NCI-H2227 treated with DMSO at 0.1 percent for 48 hours (cell line): ENCODE measurements around the gene UBE2J1.

Experiments
- DNase-seq: peaks from one replicate; lab custom pipeline; 2025; lab: John Stamatoyannopoulos, UW

UBE2J1 gene

GRCh38 chr6:89364586-89364985, 12.1 kb upstream of the UBE2J1 start:
- DNase-seq, result no peak

DNA sequence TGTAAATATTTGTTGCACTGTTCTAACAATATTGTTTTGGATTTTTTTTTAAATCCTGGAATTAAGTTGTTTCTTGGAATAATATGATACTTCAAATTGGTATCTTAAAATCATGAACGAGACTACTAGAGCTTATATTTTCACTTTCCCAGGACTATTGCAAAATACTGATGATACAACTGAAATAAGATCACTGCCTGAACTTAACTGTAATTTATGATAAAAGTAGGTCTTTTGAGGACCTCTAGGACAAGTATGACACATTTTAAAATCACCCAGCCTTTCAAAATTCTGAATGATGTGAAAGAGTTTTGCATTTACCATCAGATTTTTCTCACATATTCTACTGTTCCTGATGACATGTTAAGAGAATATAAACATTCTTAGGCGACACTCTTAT, 8.6 kb upstream of the UBE2J1 start:
- DNase-seq, result no peak

DNA sequence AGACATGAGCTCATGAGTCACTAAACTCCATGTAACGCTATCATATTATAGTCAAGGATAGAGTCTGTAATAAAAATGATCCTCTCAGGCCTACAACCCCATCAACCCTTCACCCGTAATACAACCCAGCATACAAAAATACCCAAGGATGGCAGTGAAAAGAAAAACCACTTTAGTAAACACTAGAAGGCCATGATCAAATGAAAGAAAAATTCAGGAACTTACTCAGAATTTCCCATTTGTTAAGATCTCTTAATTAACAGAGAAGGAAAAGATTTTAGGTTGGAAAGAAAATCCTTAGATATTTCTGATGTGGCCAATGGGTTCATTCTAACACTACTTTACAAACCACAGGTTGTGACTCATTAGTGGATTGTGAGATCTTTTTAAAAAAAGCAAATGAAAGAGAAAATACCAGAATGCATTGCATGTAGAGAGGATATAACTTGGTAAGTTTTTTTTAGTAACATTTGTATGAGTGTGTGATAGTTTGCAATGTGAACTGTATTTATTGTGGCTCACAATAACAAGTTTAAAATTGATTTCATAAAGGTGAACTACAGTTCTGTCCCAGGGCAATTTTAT, 8.0 kb upstream of the UBE2J1 start:
- DNase-seq, result no peak

GRCh38 chr6:89359561-89359960, 7.0 kb upstream of the UBE2J1 start:
- DNase-seq, result no peak

- no peak for DNase-seq
These were observed 4.9 kb upstream of the UBE2J1 start for GRCh38 chr6:89357390-89357789.

DNA sequence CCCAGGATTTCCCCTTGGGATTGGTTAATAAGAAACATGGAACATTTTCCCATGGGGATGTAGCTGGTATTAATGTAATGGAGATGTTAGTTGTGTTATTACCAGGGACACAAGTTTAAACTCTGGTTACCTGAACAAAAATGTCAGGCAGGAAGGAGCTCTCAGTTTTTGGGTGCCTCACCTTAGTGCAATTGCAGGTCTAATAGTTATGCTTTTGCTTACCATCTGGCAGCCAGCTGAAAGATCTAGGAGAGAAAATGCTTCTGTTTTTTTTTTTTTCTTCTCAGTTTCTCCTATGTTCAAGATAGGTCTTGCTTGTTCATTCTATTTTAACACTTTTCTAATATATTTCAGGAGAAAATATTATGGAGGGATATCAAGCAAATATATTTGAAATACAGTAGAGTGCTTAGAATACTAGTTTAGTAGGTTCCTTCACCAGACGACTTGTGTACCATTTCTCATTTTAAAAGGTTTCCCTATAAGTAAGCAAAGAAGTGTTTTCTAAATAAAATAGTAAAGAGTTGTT, 4.2 kb upstream of the UBE2J1 start:
- no peak for DNase-seq

GRCh38 chr6:89355511-89356194, 3.1 kb upstream of the UBE2J1 start:
- DNase-seq, result no peak

DNA sequence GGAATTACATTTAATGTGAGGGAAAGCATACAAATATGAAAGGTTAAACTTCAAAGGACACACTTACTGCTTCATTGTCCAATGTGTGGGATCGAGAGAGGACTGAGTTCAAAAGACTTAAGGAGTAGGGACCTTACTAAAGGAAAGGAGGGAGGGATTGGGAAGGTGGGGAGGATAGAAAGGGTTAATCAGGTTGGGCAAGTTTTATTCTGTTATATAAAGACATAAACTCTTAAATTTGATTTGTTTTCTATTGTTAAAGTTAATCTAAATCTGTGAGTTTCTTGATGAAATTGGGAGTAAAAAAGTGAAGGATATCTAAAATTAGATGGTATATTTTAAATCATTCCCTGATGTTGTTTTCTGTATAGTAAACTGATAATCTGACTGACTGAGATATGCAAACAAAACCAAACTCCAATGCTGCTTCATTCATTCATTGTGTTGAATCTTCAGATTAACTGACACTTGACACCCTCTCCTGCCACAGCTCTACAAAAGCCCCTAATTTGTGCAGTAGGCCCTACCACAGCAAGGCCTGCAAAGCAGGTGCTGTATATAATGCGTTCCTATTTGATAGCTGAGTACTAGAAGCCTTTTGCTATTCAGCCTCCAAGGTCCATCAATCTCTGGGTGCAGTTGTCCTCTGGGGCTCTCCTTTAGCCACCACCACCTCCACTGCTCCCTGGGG, 1.3 kb upstream of the UBE2J1 start:
- DNase-seq, result no peak

DNA sequence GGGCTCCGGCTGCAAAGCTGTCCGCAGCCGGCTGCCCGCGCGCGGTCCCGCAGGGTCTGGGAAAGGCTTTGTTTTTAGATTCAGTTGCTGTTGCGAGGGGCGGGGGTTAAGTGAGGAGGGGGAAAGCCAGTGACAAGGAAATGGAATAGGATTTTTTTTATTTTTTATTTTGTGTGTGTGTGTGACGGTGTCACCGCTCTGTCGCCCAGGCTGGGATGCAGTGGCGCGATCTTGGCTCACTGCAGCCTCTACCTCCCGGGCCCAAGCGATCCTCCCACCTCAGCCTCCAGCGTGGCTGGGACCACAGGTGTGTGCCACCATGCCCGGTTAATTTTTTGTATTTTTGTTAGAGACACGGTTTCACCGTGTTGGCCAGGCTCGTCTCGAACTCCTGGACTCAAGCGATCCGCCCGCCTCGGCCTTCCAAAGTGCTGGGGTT, 615 bp upstream of the UBE2J1 start:
- peak; percentile 57 for DNase-seq

DNA sequence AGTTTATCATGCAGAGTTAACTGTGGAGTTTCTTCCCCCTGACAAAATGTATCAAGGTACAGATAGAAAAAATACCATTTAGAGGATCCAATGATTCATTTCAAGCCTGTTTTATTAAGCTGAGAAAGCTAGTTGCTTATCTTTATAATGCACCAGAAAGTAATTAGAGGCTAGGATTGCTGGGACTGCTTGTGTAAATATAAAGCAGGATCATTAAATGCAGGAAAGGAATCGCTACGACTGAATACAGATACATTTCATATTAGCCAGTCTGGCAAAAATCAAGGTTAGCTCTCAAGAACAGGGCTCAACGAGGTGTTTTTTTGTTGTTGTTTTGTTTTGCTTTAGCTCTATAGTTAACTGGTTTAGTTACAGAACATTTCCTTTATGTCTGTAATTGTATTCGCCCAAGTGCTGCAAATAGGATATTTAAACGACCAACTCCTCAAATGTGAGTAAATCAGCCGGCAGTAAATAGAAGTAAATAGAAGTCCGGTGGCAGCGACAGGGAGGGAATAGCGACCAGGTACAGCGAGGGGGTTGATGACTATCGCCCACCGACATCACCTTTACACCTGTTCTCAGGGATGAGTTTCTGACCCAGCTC, 748 bp downstream of the UBE2J1 start:
- peak; percentile 33 for DNase-seq

DNA sequence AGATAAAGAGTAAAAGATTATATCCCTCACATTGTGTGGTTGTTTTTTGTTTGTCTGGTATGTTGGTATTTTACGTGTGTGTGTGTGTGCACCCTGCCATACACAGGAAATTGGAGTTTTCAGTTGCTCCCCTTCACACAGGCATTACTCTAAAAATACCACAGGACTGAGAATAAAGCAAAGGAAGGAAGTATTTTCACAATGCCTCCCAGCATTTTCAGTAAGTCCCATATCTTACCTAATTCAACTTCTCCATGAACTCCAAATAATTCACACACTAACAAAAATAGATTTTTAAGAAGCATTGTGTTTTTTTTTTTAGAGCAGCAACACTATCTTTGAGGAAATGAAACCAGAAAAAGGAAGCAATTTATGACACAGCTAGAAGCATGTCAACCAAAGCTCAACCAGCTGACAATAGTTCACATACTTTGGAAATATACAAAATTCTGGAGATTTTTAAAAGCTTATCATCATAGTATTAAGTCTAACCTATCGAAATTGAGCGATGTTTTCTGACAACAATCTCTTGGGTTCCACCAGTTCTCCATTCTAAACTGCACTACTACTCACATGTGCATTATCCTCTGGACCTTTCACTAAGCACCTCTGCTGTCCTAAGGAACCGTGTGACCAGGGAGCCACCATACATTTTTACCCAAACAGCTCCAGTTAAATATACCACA, 2.1 kb downstream of the UBE2J1 start:
- DNase-seq, result no peak

GRCh38 chr6:89348372-89348771, 4.2 kb downstream of the UBE2J1 start:
- no peak for DNase-seq

DNA sequence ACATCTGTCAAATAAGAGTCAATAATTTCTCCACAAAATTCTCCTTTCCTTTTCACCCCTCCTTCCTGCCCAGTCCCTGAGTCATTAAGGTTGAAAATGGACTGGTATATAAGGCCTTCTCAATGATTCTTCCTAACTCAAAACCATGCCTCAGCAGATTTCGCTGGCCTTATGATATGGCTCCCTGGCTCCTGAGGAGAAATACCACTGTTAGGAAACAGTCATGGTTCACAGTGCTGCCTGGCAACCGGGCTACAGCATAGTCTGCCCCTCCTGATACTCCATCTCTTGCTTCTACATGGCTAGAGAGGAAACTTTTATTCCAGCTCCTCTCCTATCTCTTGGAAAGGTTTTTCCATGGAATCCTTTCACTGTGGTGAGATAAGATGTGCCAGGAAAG, 4.7 kb downstream of the UBE2J1 start:
- DNase-seq, result no peak

DNA sequence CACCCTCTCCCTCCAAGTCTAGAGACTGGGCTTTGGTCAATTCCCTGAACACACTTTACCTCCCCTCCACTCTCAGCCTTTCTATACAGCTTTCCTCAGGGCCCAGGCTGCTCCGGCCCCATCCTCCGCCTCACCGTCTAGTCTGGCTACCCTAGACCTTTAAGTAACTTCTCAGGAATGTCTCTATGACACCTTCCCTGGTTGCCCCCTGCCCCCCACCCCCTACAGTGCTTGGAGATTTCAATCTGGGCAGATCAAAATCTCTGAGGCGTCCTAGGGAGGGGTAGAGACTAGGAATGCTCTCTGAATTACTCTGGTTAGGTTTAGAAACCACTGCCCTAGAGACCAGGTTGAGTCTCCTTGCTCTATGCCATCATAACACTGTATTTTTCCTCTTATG, 6.1 kb downstream of the UBE2J1 start:
- no peak for DNase-seq

DNA sequence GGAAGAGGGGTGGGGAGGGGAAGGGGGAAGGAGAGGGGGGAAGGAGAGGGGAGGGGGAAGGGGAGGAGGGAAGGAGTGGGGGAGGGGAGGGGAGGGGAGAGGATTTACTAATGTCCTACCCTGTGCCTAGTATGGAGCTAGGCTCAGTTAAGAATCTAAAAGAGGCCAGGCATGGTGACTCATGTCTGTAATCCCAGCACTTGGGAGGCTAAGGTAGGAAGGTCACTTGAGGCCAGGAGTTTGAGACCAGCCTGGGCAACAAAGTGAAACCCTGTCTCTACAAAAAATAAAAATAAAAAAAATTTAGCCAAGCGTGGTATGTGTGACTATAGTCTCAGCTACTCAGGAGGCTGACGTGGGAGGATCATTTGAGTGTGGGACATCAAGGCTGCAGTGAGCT, 13.0 kb downstream of the UBE2J1 start:
- no peak for DNase-seq

GRCh38 chr6:89335164-89335563, 17.4 kb downstream of the UBE2J1 start:
- no peak for DNase-seq

GRCh38 chr6:89330910-89331309, 21.6 kb downstream of the UBE2J1 start:
- no peak for DNase-seq

DNA sequence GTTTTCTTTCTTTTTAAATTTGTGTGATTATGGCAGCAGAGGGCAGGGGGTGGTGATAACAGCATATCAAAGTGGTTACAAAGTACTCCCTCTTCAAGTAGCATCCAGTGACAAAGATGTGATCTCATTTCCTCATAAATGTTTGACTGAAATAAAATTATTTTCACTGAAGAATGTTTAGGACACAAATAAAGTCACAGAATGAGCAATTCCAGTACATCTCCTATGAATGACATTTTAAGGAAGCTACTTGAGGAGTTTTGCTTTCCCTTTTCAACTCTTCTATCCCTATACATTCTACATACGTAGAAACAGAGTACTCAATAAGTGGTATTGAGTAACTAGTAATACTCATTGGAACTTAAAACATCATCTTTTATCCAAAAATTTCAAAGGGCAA, 23.5 kb downstream of the UBE2J1 start:
- DNase-seq, result no peak

GRCh38 chr6:89324304-89324703, 28.2 kb downstream of the UBE2J1 start:
- no peak for DNase-seq

DNA sequence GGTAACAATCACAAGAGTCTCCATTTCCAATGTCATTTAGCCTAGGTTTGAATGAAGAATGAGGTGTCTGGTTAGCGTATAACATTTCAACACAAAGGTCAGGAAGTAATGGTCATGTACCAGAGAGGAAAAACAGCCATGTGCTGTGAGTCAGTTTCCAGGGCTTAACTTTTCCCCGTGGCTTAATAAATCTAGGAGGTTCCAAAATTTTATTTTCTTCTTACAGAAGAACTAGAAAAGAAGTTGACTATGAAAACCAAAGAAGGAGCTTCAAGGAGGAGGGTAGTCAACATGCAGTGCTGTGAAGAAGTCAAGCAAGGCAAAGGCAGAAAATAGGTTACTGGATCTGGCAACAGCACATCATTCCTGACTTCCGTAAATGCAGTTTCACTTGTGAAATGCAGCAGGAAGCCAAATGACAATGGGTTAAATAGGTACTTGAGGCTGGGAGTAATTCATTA, 29.0 kb downstream of the UBE2J1 start:
- DNase-seq, result no peak

DNA sequence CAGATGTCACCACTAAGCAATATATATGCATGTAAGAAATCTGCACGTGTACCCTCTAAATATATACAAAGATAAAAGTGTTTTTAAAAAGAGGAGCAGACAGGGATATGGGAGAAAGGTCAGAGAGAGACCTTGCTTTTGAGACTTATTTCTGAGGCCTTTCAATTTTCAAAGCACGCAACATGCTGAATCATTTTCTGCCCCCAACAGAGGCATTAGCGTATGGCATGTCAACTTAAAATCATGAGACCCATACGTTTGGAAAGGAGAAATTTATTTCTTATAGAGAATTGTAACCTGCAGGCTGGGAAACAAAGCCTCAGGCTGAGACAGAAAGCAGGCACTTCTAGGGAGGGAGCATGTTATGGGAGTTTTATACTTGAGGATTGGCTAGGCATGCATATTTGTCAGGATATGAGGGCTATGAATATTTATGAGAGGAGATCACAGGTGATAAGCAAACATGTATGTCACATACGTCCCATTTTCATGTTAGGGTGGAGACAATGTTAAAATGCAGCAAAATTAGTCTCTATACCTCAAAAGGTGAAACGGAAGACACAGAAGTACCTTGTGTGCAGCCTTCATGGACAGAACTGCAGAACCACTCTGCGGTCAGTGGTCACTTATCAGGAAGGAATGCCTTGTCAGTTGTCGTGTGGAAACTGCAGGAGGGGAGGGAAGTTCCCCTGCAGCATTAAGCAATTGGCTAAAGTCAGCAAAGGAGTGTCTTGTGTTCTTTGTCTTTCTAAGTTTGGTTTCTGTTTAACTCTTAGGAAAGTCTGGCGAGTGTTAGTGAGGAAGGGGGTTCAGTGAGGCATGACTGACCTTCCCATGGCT, 31.2 kb downstream of the UBE2J1 start:
- no peak for DNase-seq
